GM18867 (cell line): Measurements from ENCODE around the gene MRPL4.

Experiments used
- ATAC-seq: cut with Tn5 transposase; IDR thresholded peaks from one replicate; pipeline ENCODE4 v1.9.1; 2021; ENCODE audit warnings: mild to moderate bottlenecking, moderate library complexity; ENCODE audit not compliant: unreplicated experiment

The MRPL4 gene

GRCh38 chr19:10288662-10289166 is 36.7 kb downstream of the MRPL4 start:
- ATAC-seq, result no peak

- peak; percentile 26 for ATAC-seq
Measured at GRCh38 chr19:10289167-10289835, 37.3 kb downstream of the MRPL4 start.

GRCh38 chr19:10289836-10290356 is 37.9 kb downstream of the MRPL4 start, which contains the start of gene ICAM5:
TSS of gene ICAM5 (plus strand) at chr19:10289952. CDS start at chr19:10290044, 92 bp downstream.
- ATAC-seq, result no peak

GRCh38 chr19:10290357-10290875 is 38.4 kb downstream of the MRPL4 start:
- no peak for ATAC-seq

GRCh38 chr19:10290876-10291553 is 39.0 kb downstream of the MRPL4 start:
- ATAC-seq, result no peak

- no peak for ATAC-seq
Measured at GRCh38 chr19:10291554-10292205, 39.7 kb downstream of the MRPL4 start.

- ATAC-seq, result peak; percentile 55
Measured at GRCh38 chr19:10292206-10292788, 40.3 kb downstream of the MRPL4 start.

- ATAC-seq, result no peak
Measured at GRCh38 chr19:10292789-10293636, 41.0 kb downstream of the MRPL4 start.

- ATAC-seq, result no peak
Measured at GRCh38 chr19:10293637-10294367, 41.8 kb downstream of the MRPL4 start.

GRCh38 chr19:10294368-10294697 is 42.3 kb downstream of the MRPL4 start:
- no peak for ATAC-seq

GRCh38 chr19:10295305-10295846 is 43.4 kb downstream of the MRPL4 start:
- peak; percentile 44 for ATAC-seq

GRCh38 chr19:10295847-10296591 is 44.0 kb downstream of the MRPL4 start:
- ATAC-seq, result no peak

GRCh38 chr19:10299545-10300458 is 47.8 kb downstream of the MRPL4 start:
- ATAC-seq, result no peak

GRCh38 chr19:10305139-10305806 is 53.3 kb downstream of the MRPL4 start:
- no peak for ATAC-seq

GRCh38 chr19:10306327-10306726 is 54.3 kb downstream of the MRPL4 start:
- ATAC-seq, result no peak

GRCh38 chr19:10309423-10309822 is 57.4 kb downstream of the MRPL4 start, which contains the start of gene ZGLP1:
TSS of gene ZGLP1 (minus strand) at chr19:10309815.
- ATAC-seq, result no peak
